HFFc6 (cell line): ENCODE measurements around the gene LRRC4B. TPM values are rescaled to one million over a fixed set of nuclear protein-coding genes. Genes with fewer than 3 reads are reported as not detected.
"Not testable (repeated sequence)": the region's sequence is repeated elsewhere in the genome, so short reads cannot be mapped to it uniquely, and the experiment has no call there.

Source experiments
- DNase-seq: peaks from one replicate; pipeline ENCODE4 v3.0.0-alpha.2; 2018
- H3K27ac Mint-ChIP-seq: 2 replicates; pipeline ENCODE4 v1.8.0; 2020; ENCODE audit warnings: mild to moderate bottlenecking, mixed read lengths
- H3K27me3 Mint-ChIP-seq: 2 replicates; pipeline ENCODE4 v1.8.0; 2021; ENCODE audit warnings: mild to moderate bottlenecking, moderate library complexity, mixed read lengths; ENCODE audit not compliant: insufficient read depth
- H3K36me3 Mint-ChIP-seq: 2 replicates; pipeline ENCODE4 v1.8.0; 2021; ENCODE audit warnings: low read depth, mixed read lengths
- H3K4me1 Mint-ChIP-seq: 2 replicates; pipeline ENCODE4 v1.8.0; 2020; ENCODE audit warnings: low read depth, mixed read lengths
- H3K4me3 Mint-ChIP-seq: 2 replicates; pipeline ENCODE4 v1.8.0; 2020; ENCODE audit warnings: mild to moderate bottlenecking, moderate library complexity, mixed read lengths
- H3K9me3 Mint-ChIP-seq: 2 replicates; pipeline ENCODE4 v1.8.0; 2020; ENCODE audit warnings: mild to moderate bottlenecking, mixed read lengths
- CTCF ChIP-seq: fragments of 200-600 bp; sonication (generic); IDR thresholded peaks from 2 replicates; pipeline ENCODE4 v1.5.0; 2021; ENCODE audit warnings: antibody characterized with exemption, mild to moderate bottlenecking
- total RNA-seq, 6 experiments: library from RNA; stranded (reverse); fragmentation: NEBNext Ultra II Directional; extraction: Animal tissue kit (Norgen Biotek cat#: 25700); gene quantifications; 2 replicates in 1 of 6; 3 replicates in 5 of 6; pipeline ENCODE4 v1.2.3, GENCODE V29; 2021

Gene LRRC4B
- total RNA-seq, 6 experiments from 2014 or later, result 0.07 to 0.14 (median 0.08) TPM

- H3K27me3 Mint-ChIP-seq, result peaks cover 7% of the 10 kb centered on the region
These were observed 31.2 kb upstream of the LRRC4B start for GRCh38 chr19:50599427-50599826.

GRCh38 chr19:50590191-50590590 is 22.0 kb upstream of the LRRC4B start:
- no peak for DNase-seq
- Mint-ChIP-seq H3K9me3 (no peaks in the 10 kb centered on the region), H3K4me3 (no peak overlapping the region), H3K4me1 (no peaks in the 10 kb centered on the region), H3K27ac (no peak overlapping the region), H3K36me3 (no peaks in the 10 kb centered on the region), H3K27me3 (peaks cover 14% of the 10 kb centered on the region)
- TF ChIP-seq CTCF, result no peak

More at GRCh38 chr19:50599427-50599826, 31.2 kb upstream of the LRRC4B start:
- H3K27ac Mint-ChIP-seq, result no peak overlapping the region
- H3K4me1 Mint-ChIP-seq, result no peaks in the 10 kb centered on the region
- no peak for DNase-seq
- no peak overlapping the region for H3K4me3 Mint-ChIP-seq
- no peaks in the 10 kb centered on the region for H3K36me3 Mint-ChIP-seq
- TF ChIP-seq CTCF, result no peak
- no peaks in the 10 kb centered on the region for H3K9me3 Mint-ChIP-seq

GRCh38 chr19:50581795-50582660 is 13.8 kb upstream of the LRRC4B start:
- not testable (repeated sequence) for H3K9me3 Mint-ChIP-seq, H3K4me1 Mint-ChIP-seq, H3K36me3 Mint-ChIP-seq, H3K27ac Mint-ChIP-seq, H3K27me3 Mint-ChIP-seq, DNase-seq, H3K4me3 Mint-ChIP-seq

GRCh38 chr19:50580970-50581634 is 12.9 kb upstream of the LRRC4B start:
- DNase-seq, result no peak
- no peak for TF ChIP-seq CTCF
- no peaks in the 10 kb centered on the region for H3K36me3 Mint-ChIP-seq
- H3K9me3 Mint-ChIP-seq, result no peaks in the 10 kb centered on the region; the same call in 1 of the 2 replicates
- H3K4me3 Mint-ChIP-seq, result no peak overlapping the region
- no peak overlapping the region for H3K27ac Mint-ChIP-seq
- peaks cover 7% of the 10 kb centered on the region; the same call in 1 of the 2 replicates for H3K4me1 Mint-ChIP-seq
- peaks cover 15% of the 10 kb centered on the region for H3K27me3 Mint-ChIP-seq

- TF ChIP-seq CTCF, result no peak
- peaks cover 7% of the 10 kb centered on the region; the same call in 1 of the 2 replicates for H3K4me1 Mint-ChIP-seq
- no peaks in the 10 kb centered on the region; the same call in 1 of the 2 replicates for H3K9me3 Mint-ChIP-seq
- peaks cover 16% of the 10 kb centered on the region for H3K27me3 Mint-ChIP-seq
- H3K27ac Mint-ChIP-seq, result no peak overlapping the region
- no peak overlapping the region for H3K4me3 Mint-ChIP-seq
- H3K36me3 Mint-ChIP-seq, result no peaks in the 10 kb centered on the region
- DNase-seq, result no peak
These were observed 12.0 kb upstream of the LRRC4B start for GRCh38 chr19:50580240-50580639.

GRCh38 chr19:50576769-50577168 is 8.5 kb upstream of the LRRC4B start:
- H3K4me3 Mint-ChIP-seq, H3K9me3 Mint-ChIP-seq, H3K27ac Mint-ChIP-seq, H3K36me3 Mint-ChIP-seq, H3K4me1 Mint-ChIP-seq, DNase-seq: not testable (repeated sequence)
- peaks cover 24% of the 10 kb centered on the region for H3K27me3 Mint-ChIP-seq
